Nephron progenitor cell (in vitro differentiated cells): Measurements from ENCODE around the gene AKR1E2.

Experiments used
- DNase-seq: peaks from one replicate; pipeline ENCODE4 v3.0.0; 2021
- H3K27ac Mint-ChIP-seq: 2 replicates; pipeline ENCODE4 v1.8.0; 2021; ENCODE audit warnings: mild to moderate bottlenecking, moderate library complexity, mixed read lengths
- H3K27me3 Mint-ChIP-seq: 2 replicates; pipeline ENCODE4 v1.8.0; 2021; ENCODE audit warnings: mild to moderate bottlenecking, low read depth, mixed read lengths; ENCODE audit not compliant: poor library complexity
- H3K36me3 Mint-ChIP-seq: 2 replicates; pipeline ENCODE4 v1.8.0; 2021; ENCODE audit warnings: low read depth, mixed read lengths
- H3K4me1 Mint-ChIP-seq: 2 replicates; pipeline ENCODE4 v1.8.0; 2021; ENCODE audit warnings: mixed read lengths
- H3K4me3 Mint-ChIP-seq: 2 replicates; pipeline ENCODE4 v1.8.0; 2021; ENCODE audit warnings: mild to moderate bottlenecking, moderate library complexity, mixed read lengths
- H3K9me3 Mint-ChIP-seq: 2 replicates; pipeline ENCODE4 v1.8.0; 2021; ENCODE audit warnings: mild to moderate bottlenecking, moderate library complexity, mixed read lengths
- CTCF ChIP-seq: fragments of 200-600 bp; sonication (generic); IDR thresholded peaks from 2 replicates; pipeline ENCODE4 v1.5.0; 2021; ENCODE audit warnings: antibody characterized with exemption

The AKR1E2 gene

GRCh38 chr10:4851176-4851575, 25.2 kb downstream of the AKR1E2 start:
- no peak for TF ChIP-seq CTCF
- Mint-ChIP-seq H3K27me3 (no peaks in the 10 kb centered on the region), H3K4me1 (peaks cover 18% of the 10 kb centered on the region), H3K36me3 (no peaks in the 10 kb centered on the region), H3K4me3 (no peak overlapping the region), H3K9me3 (no peaks in the 10 kb centered on the region), H3K27ac (no peak overlapping the region)
- no peak for DNase-seq

GRCh38 chr10:4851846-4852245, 25.8 kb downstream of the AKR1E2 start:
- TF ChIP-seq CTCF = no peak
- H3K27me3 Mint-ChIP-seq = peaks cover 2% of the 10 kb centered on the region
- no peak overlapping the region for H3K27ac Mint-ChIP-seq
- peaks cover 18% of the 10 kb centered on the region for H3K4me1 Mint-ChIP-seq
- no peak for DNase-seq
- H3K36me3 Mint-ChIP-seq = peaks cover 2% of the 10 kb centered on the region
- H3K9me3 Mint-ChIP-seq = peaks cover 2% of the 10 kb centered on the region
- no peak overlapping the region for H3K4me3 Mint-ChIP-seq

GRCh38 chr10:4865945-4866661, 40.1 kb downstream of the AKR1E2 start:
- TF ChIP-seq CTCF = no peak
- H3K27me3 Mint-ChIP-seq = peaks cover 5% of the 10 kb centered on the region
- no peaks in the 10 kb centered on the region for H3K4me1 Mint-ChIP-seq
- no peak overlapping the region for H3K27ac Mint-ChIP-seq
- no peak for DNase-seq
- H3K36me3 Mint-ChIP-seq = no peaks in the 10 kb centered on the region
- peaks cover 17% of the 10 kb centered on the region for H3K9me3 Mint-ChIP-seq
- H3K4me3 Mint-ChIP-seq = no peak overlapping the region

GRCh38 chr10:4867109-4867519, 41.1 kb downstream of the AKR1E2 start:
- H3K27me3 Mint-ChIP-seq = peaks cover 5% of the 10 kb centered on the region

GRCh38 chr10:4867520-4868356, 41.7 kb downstream of the AKR1E2 start:
- no peak for DNase-seq
- peaks cover 10% of the 10 kb centered on the region for H3K9me3 Mint-ChIP-seq
- TF ChIP-seq CTCF = no peak
- H3K27ac Mint-ChIP-seq = no peak overlapping the region
- no peak overlapping the region for H3K4me3 Mint-ChIP-seq
- H3K36me3 Mint-ChIP-seq = no peaks in the 10 kb centered on the region
- no peaks in the 10 kb centered on the region for H3K4me1 Mint-ChIP-seq
- no peaks in the 10 kb centered on the region for H3K27me3 Mint-ChIP-seq

More at GRCh38 chr10:4867109-4867519, 41.1 kb downstream of the AKR1E2 start:
- H3K27ac Mint-ChIP-seq = no peak overlapping the region
- no peaks in the 10 kb centered on the region for H3K36me3 Mint-ChIP-seq
- H3K4me3 Mint-ChIP-seq = no peak overlapping the region
- H3K4me1 Mint-ChIP-seq = no peaks in the 10 kb centered on the region
- no peak for TF ChIP-seq CTCF
- H3K9me3 Mint-ChIP-seq = peaks cover 13% of the 10 kb centered on the region
- no peak for DNase-seq
